GM20000 (cell line): ENCODE results near the gene MAOA.

Experiments used
- DNase-seq: peaks from one replicate; pipeline ENCODE4 v3.0.0; 2012; ENCODE audit warnings: low spot score
- TF ChIP-seq, protein P1 (sequence below): IDR thresholded peaks from 2 replicates; pipeline ENCODE4 v1.5.1; 2012; ENCODE audit warnings: mild to moderate bottlenecking, control low read depth; ENCODE audit errors: extremely low read depth, missing control alignments

Gene MAOA

DNA sequence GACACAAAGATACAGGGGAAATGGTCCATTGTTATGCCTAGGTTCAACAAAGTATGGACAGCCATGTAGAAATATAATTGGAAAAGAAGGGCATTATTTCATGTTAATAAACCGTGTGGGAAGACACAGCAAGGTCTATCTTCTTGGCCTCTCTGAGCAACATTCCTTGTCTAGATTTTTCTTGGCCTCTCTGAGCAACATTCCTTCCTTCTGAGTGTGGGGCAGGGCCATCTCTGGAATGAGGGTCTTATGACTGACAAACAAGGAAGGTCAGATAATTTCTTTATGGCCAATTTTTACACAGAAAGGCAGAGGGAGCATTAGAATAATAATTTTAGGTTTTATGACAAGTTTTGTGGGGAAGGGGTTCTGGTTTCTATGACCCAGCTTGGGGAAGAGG is 24.3 kb upstream of the MAOA start:
- no peak for DNase-seq
- TF ChIP-seq, protein P1, sequence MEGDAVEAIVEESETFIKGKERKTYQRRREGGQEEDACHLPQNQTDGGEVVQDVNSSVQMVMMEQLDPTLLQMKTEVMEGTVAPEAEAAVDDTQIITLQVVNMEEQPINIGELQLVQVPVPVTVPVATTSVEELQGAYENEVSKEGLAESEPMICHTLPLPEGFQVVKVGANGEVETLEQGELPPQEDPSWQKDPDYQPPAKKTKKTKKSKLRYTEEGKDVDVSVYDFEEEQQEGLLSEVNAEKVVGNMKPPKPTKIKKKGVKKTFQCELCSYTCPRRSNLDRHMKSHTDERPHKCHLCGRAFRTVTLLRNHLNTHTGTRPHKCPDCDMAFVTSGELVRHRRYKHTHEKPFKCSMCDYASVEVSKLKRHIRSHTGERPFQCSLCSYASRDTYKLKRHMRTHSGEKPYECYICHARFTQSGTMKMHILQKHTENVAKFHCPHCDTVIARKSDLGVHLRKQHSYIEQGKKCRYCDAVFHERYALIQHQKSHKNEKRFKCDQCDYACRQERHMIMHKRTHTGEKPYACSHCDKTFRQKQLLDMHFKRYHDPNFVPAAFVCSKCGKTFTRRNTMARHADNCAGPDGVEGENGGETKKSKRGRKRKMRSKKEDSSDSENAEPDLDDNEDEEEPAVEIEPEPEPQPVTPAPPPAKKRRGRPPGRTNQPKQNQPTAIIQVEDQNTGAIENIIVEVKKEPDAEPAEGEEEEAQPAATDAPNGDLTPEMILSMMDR = no peak

DNA sequence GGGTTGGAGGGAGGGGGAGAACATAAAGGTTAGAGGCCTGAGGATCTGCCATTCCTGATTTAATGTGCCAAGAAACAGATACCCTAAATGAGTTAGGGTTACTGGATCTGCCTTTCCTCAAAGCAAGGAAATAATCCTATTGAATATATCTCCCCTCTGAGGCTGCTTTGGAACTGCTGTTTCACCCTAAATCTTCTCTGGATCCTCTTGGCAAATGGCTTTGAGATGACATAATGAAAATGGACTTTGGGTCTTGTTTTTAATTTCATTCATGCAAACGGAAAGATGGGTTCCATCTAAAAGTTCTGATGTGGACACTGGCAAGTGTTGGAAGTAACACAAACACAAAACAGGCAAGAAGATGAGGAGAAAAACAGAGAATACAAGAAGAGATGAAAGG is 23.0 kb upstream of the MAOA start:
- no peak for DNase-seq
- TF ChIP-seq, protein P1 = no peak

DNA sequence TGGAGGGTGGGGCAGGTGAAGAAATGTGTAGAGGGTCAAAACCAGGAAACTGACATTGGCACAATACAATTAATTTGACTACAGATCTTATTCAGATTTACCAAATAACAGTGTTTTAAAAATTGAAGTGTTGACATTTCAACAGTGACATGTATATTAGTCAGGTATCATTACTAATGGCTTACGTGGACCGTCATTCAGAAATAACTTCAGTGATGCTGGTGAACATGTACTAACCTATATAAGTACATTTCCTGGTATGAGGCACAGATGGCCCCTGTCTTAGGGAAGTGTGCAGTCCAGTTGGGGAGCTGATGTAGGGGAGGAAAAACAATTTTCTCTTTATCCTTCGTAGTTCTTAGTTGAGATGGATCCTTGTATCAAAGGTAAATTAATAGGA is 22.3 kb upstream of the MAOA start:
- TF ChIP-seq, protein P1 = no peak
- no peak for DNase-seq

DNA sequence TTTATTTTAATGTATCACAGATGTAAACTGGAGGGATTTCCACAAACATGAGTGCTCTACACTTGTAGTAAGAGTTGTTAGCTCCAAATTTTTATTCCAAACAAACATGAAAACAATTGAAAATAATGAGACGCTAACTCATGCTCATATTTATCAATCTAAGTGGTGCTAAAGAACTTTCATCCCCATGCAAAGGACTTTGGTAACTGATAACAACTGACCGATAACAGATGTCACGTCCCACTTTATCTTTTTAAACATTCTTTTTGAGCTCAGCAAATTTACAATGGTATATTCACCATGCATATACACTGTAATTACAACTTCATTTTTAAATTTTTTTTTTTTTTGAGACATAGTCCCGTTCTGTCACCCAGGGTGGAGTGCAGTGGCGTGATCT is 15.6 kb upstream of the MAOA start:
- TF ChIP-seq, protein P1 = no peak

GRCh38 chrX:43641691-43642090 is 14.4 kb upstream of the MAOA start:
- no peak for DNase-seq

More for the DNA sequence above, 15.6 kb upstream of the MAOA start:
- no peak for DNase-seq

DNA sequence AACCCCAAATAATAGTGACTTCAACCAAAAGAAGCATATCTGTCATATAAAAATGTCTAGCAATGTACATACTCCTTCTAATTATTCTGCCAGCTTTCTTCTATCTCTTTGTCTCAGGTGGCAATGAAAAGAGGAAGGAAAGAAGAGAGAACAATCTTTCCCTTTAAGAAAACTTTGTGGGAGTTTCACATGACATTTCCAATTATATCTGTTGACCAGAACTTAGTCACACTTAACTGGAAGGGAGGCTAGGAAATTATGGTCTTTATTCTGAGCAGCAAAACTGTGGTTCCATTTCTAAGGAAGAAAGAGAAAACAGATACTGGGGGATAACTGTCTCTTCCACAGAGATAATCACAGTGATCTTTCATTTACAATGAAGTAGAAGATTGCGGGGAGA is 12.9 kb upstream of the MAOA start:
- no peak for DNase-seq
- TF ChIP-seq, protein P1 = no peak

More at GRCh38 chrX:43641691-43642090, 14.4 kb upstream of the MAOA start:
- TF ChIP-seq, protein P1 = no peak

DNA sequence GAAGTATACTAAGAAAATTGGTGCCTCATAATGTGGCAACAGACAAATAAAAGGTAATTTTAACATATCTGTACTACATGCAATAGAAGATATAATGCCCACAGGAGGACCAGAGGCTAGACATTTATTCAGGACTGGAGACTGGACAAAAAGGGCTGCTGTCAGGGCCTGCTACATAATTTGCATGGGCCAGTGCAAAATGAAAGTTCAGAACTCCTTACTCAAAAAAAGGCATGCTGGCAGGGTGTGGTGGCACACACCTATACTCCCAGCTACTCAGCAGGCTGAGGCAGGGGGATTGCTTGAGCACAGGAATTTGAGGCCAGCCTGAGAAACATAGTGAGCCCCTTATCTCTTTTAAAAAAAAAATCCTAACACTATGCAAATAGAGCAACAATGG is 12.4 kb upstream of the MAOA start:
- TF ChIP-seq, protein P1 = no peak
- DNase-seq = no peak
